Fibroblast of lung (primary cell): Measurements from ENCODE around the gene DCAF8. TPM values are rescaled to one million over a fixed set of nuclear protein-coding genes. Genes with fewer than 3 reads are reported as not detected.

Source experiments
- DNase-seq, 2 donors: peaks; one replicate each; pipeline versions ENCODE4 v3.0.0 to v3.0.0-alpha.2; 2010; ENCODE audit warnings: low read depth in 2 of 2
- H2AFZ ChIP-seq: 2 replicates; pipeline ENCODE4 v1.5.1; 2012; ENCODE audit warnings: low read length, control low read depth, inconsistent platforms
- H3K27ac ChIP-seq: 2 replicates; pipeline ENCODE4 v1.5.1; 2011; ENCODE audit warnings: low read length, control low read depth; ENCODE audit not compliant: insufficient read depth
- H3K27me3 ChIP-seq: 2 replicates; pipeline ENCODE4 v1.5.1; 2011; ENCODE audit warnings: mild to moderate bottlenecking, low read length; ENCODE audit not compliant: control insufficient read depth, insufficient read depth
- H3K36me3 ChIP-seq: 2 replicates; pipeline ENCODE4 v1.5.1; 2011; ENCODE audit warnings: low read length; ENCODE audit not compliant: control insufficient read depth, insufficient read depth
- H3K4me1 ChIP-seq: 2 replicates; pipeline ENCODE4 v1.5.1; 2011; ENCODE audit warnings: low read length; ENCODE audit not compliant: control insufficient read depth, insufficient read depth; ENCODE audit errors: extremely low read depth
- H3K4me2 ChIP-seq: 2 replicates; pipeline ENCODE4 v1.5.1; 2011; ENCODE audit warnings: low read length, control low read depth; ENCODE audit not compliant: insufficient read depth; ENCODE audit errors: extremely low read depth
- H3K4me3 ChIP-seq, 4 experiments: fragments of 200-600 bp in 1 of 4; sonication (generic) in 1 of 4; replicated peaks in 1 of 4; 2 replicates each; pipeline ENCODE4 v1.5.1; 2011 to 2016; ENCODE audit warnings: low read length in 4 of 4, low read depth in 3 of 4, mild to moderate bottlenecking in 3 of 4, control low read depth in 2 of 4, inconsistent platforms in 1 of 4, mixed read lengths in 1 of 4; ENCODE audit not compliant: insufficient read depth in 1 of 4; ENCODE audit errors: control extremely low read depth in 1 of 4
- H3K79me2 ChIP-seq: 2 replicates; pipeline ENCODE4 v1.5.1; 2012; ENCODE audit warnings: mild to moderate bottlenecking, low read length, inconsistent platforms; ENCODE audit not compliant: control insufficient read depth, insufficient read depth
- H3K9ac ChIP-seq: 2 replicates; pipeline ENCODE4 v1.5.1; 2011; ENCODE audit warnings: mild to moderate bottlenecking, low read length, control low read depth; ENCODE audit not compliant: insufficient read depth
- H3K9me3 ChIP-seq: 2 replicates; pipeline ENCODE4 v1.5.1; 2012; ENCODE audit warnings: low read depth, low read length; ENCODE audit not compliant: control insufficient read depth, insufficient read depth
- H4K20me1 ChIP-seq: 2 replicates; pipeline ENCODE4 v1.5.1; 2011; ENCODE audit warnings: low read length; ENCODE audit not compliant: control insufficient read depth, insufficient read depth; ENCODE audit errors: extremely low read depth
- EZH2 ChIP-seq: IDR thresholded peaks from 2 replicates; pipeline ENCODE4 v1.5.1; 2012; ENCODE audit warnings: low read length, control low read depth, mild to moderate bottlenecking; ENCODE audit errors: missing control alignments
- polyA plus RNA-seq, 2 donors: library from polyadenylated mRNA; depleted of rRNA in 1 of 2; stranded (reverse) in 1 of 2; unstranded in 1 of 2; fragments of >200 nt; gene quantifications; 2 replicates each; pipeline ENCODE4 v1.2.1, GENCODE V29; 2011 to 2012; ENCODE audit warnings: missing spikeins in 1 of 2
- total RNA-seq: library from RNA; depleted of rRNA; stranded (reverse); fragments of >200 nt; gene quantifications from 2 replicates; pipeline ENCODE4 v1.2.1, GENCODE V29; 2014
- TF ChIP-seq, protein P1 (sequence below), 2 donors: IDR thresholded peaks in 1 of 2; conservative IDR thresholded peaks in 1 of 2; 1 replicate in 1 of 2; 2 replicates in 1 of 2; pipeline ENCODE4 v1.5.1; 2011 to 2012; ENCODE audit warnings: low read length in 2 of 2, control low read depth in 1 of 2, inconsistent platforms in 1 of 2, low read depth in 1 of 2, mild to moderate bottlenecking in 1 of 2

Gene DCAF8
- total and polyA plus RNA-seq, 2 donors (not counting 1 experiment from before 2014, with no cell fraction given): 72.6 to 89.8 TPM

DNA sequence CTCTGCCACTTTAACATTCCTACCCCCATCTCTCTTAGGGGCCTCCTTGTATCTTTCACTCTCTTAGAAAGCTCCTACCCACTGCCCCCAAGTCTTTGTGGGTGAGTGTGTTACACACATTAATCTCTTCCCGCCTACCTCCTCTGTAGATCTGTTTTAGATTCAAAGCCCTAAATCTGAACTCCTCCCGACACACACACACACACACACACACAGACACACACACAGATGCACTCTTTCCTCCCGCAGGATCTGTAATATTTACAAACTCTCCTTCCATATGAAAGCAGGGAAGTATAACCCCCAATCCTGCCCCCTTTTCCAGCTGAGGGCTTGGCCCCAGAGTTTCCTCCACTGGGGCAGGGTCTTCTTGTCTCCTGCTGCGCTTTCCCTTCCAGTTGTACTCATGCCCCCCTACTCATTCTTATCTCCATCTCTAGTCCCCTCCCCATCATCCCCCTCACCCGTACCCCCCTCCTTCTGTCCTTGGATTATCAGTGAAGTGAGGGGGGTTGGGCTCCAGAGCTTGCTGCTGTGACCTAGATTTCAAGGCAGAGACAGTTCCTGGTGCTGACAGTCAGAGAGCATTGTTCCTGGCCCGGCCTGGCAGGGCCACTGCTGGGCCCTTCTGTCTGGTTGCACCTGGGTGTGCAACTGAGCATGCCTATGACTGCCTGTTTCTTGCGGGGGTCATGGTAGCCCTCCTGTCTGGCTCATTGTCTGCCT, 52.9 kb downstream of the DCAF8 start:
- Histone ChIP-seq H3K4me1 (peaks cover 36% of the 10 kb centered on the region), H3K36me3 (peaks cover 43% of the 10 kb centered on the region), H3K79me2 (peaks cover 62% of the 10 kb centered on the region), H4K20me1 (peaks cover 4% of the 10 kb centered on the region), H3K4me3 (peak overlapping the region in 1 of 4 experiments; percentile 0), H3K9ac (no peak overlapping the region), H2AFZ (no peak overlapping the region), H3K27ac (peak overlapping the region; percentile 47), H3K4me2 (peak overlapping the region; percentile 65), H3K9me3 (no peaks in the 10 kb centered on the region), H3K27me3 (no peaks in the 10 kb centered on the region)
- TF ChIP-seq EZH2: no peak
- TF ChIP-seq, protein P1, sequence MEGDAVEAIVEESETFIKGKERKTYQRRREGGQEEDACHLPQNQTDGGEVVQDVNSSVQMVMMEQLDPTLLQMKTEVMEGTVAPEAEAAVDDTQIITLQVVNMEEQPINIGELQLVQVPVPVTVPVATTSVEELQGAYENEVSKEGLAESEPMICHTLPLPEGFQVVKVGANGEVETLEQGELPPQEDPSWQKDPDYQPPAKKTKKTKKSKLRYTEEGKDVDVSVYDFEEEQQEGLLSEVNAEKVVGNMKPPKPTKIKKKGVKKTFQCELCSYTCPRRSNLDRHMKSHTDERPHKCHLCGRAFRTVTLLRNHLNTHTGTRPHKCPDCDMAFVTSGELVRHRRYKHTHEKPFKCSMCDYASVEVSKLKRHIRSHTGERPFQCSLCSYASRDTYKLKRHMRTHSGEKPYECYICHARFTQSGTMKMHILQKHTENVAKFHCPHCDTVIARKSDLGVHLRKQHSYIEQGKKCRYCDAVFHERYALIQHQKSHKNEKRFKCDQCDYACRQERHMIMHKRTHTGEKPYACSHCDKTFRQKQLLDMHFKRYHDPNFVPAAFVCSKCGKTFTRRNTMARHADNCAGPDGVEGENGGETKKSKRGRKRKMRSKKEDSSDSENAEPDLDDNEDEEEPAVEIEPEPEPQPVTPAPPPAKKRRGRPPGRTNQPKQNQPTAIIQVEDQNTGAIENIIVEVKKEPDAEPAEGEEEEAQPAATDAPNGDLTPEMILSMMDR (conservative IDR thresholded peaks at IDR 0.05 in 1 of 2, IDR thresholded peaks at IDR 0.05 in 1 of 2; ENCODE audit: low read depth in 1 of 2, low read length in 2 of 2): no peak
- DNase-seq: peak; percentile 14 to 34

DNA sequence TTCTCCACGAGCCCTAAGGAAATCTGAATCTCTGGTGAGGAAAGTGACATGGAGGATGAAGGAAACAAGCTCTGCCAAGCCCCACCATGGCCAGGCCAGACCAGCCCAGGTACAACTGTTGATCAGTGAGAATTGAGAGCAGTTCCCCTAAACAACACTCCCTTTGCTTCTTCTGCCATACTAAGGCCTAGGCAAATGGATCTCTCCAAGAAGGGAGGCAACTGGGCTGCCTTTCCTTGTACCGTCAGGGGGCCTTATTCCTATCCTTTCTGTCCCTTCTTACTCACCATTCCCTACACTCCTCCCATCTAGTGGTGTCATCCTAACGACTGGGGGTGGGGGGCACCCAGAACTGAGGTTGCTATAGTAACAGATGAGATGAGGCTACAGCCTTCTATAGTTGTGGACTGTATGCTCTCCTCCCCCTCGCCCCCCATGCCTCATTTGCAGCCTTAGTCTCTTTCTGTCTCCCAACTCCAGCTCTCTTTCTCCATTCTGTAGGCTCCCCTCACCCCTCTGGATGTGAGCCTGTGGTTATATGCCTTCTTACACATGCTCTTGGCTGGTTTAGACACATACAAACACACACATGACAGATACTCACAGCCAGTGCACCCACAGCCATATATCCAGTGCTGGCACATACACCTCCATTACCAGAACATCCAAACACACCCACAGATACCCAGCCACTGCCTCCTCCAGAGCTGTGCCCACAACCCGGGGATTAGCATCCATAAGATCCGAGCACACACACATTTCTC, 53.6 kb downstream of the DCAF8 start:
- TF ChIP-seq EZH2: no peak
- TF ChIP-seq, protein P1 (conservative IDR thresholded peaks at IDR 0.05 in 1 of 2, IDR thresholded peaks at IDR 0.05 in 1 of 2; ENCODE audit: low read depth in 1 of 2, low read length in 2 of 2): no peak
- Histone ChIP-seq H3K4me2 (peak overlapping the region; percentile 65), H3K27me3 (no peaks in the 10 kb centered on the region), H2AFZ (no peak overlapping the region), H3K4me3 (peak overlapping the region in 1 of 4 experiments; percentile 0), H3K27ac (peak overlapping the region; percentile 47), H3K79me2 (peaks cover 62% of the 10 kb centered on the region), H3K4me1 (peaks cover 36% of the 10 kb centered on the region), H3K36me3 (peaks cover 40% of the 10 kb centered on the region), H4K20me1 (peaks cover 4% of the 10 kb centered on the region), H3K9me3 (no peaks in the 10 kb centered on the region), H3K9ac (no peak overlapping the region)
- peak in 1 of 2 donors; percentile 29 for DNase-seq
